HG03520 (cell line): ENCODE results near the gene XYLT1.

Experiments
- ATAC-seq: cut with Tn5 transposase; IDR thresholded peaks from one replicate; pipeline ENCODE4 v1.9.1; 2021; ENCODE audit warnings: mild to moderate bottlenecking, moderate library complexity; ENCODE audit not compliant: unreplicated experiment

Gene XYLT1

GRCh38 chr16:17128791-17129190 lies 342.0 kb downstream of the XYLT1 start:
- ATAC-seq = no peak

GRCh38 chr16:17126156-17126555 lies 344.6 kb downstream of the XYLT1 start:
- no peak for ATAC-seq

- ATAC-seq = no peak
These were observed 345.1 kb downstream of the XYLT1 start for GRCh38 chr16:17125671-17126070.

- no peak for ATAC-seq
These were observed 352.7 kb downstream of the XYLT1 start for GRCh38 chr16:17117906-17118577.

GRCh38 chr16:17116595-17117322 lies 354.0 kb downstream of the XYLT1 start:
- ATAC-seq = no peak

GRCh38 chr16:17109413-17109812 lies 361.3 kb downstream of the XYLT1 start:
- ATAC-seq = no peak

GRCh38 chr16:17108596-17108995 lies 362.2 kb downstream of the XYLT1 start:
- ATAC-seq = no peak

- ATAC-seq = no peak
These were observed 363.3 kb downstream of the XYLT1 start for GRCh38 chr16:17107450-17107849.

- no peak for ATAC-seq
These were observed 364.4 kb downstream of the XYLT1 start for GRCh38 chr16:17106243-17106791.

- no peak for ATAC-seq
These were observed 365.4 kb downstream of the XYLT1 start for GRCh38 chr16:17105239-17105797.

- no peak for ATAC-seq
These were observed 366.1 kb downstream of the XYLT1 start for GRCh38 chr16:17104654-17105053.

- ATAC-seq = no peak
These were observed 367.5 kb downstream of the XYLT1 start for GRCh38 chr16:17103216-17103615.

- ATAC-seq = no peak
These were observed 369.1 kb downstream of the XYLT1 start for GRCh38 chr16:17101646-17102045.

- no peak for ATAC-seq
These were observed 372.1 kb downstream of the XYLT1 start for GRCh38 chr16:17098685-17099084.

- ATAC-seq = no peak
These were observed 386.6 kb downstream of the XYLT1 start for GRCh38 chr16:17084130-17084529.

GRCh38 chr16:17083628-17084027 lies 387.1 kb downstream of the XYLT1 start:
- no peak for ATAC-seq

- no peak for ATAC-seq
These were observed 388.5 kb downstream of the XYLT1 start for GRCh38 chr16:17082095-17082882.

- ATAC-seq = no peak
These were observed 390.7 kb downstream of the XYLT1 start for GRCh38 chr16:17080105-17080504.

- ATAC-seq = no peak
These were observed 391.7 kb downstream of the XYLT1 start for GRCh38 chr16:17078931-17079631.

GRCh38 chr16:17076818-17077498 lies 393.8 kb downstream of the XYLT1 start:
- no peak for ATAC-seq
